SK-N-SH (cell line): ENCODE data around the gene LAMC2. TPM values are rescaled to one million over a fixed set of nuclear protein-coding genes. Genes with fewer than 3 reads are reported as not detected.
"Not testable (repeated sequence)": the region's sequence is repeated elsewhere in the genome, so short reads cannot be mapped to it uniquely, and the experiment has no call there.

Experiments used
- CTCF ChIA-PET: fragments of 300-600, 350-600 bp; formaldehyde crosslinking; extraction: SDS; loops from one replicate; lab custom pipeline; 2021; lab: Yijun Ruan, JAX
- POLR2A ChIA-PET: fragments of 350-600 bp; sonication (Branson Sonifier 250); formaldehyde crosslinking; extraction: SDS; loops from one replicate; lab custom pipeline; 2020; ENCODE audit warnings: antibody characterized with exemption, inconsistent platforms; lab: Yijun Ruan, JAX
- DNase-seq: peaks from one replicate; pipeline ENCODE4 v3.0.0; 2012
- H2AFZ ChIP-seq: fragments of 200-600 bp; sonication (generic); 2 replicates; pipeline ENCODE4 v1.8.1; 2016; ENCODE audit warnings: antibody characterized with exemption, mild to moderate bottlenecking, low read depth
- H3F3A ChIP-seq: fragments of 200-600 bp; sonication (generic); replicated peaks from 2 replicates; pipeline ENCODE3; 2016; ENCODE audit warnings: antibody characterized with exemption, mild to moderate bottlenecking; ENCODE audit not compliant: insufficient read depth
- H3K27ac ChIP-seq, 2 experiments: fragments of 200-500 bp in 1 of 2; fragments of 200-600 bp in 1 of 2; sonication (Bioruptor generic) in 1 of 2; sonication (generic), shearing (Covaris generic) in 1 of 2; 2 replicates each; pipeline versions ENCODE4 v1.5.1 to v1.6.1; 2014 to 2016; ENCODE audit warnings: low read depth in 2 of 2, inconsistent platforms in 1 of 2, low read length in 1 of 2, mild to moderate bottlenecking in 1 of 2, mixed read lengths in 1 of 2
- H3K27me3 ChIP-seq: fragments of 200-600 bp; sonication (generic), shearing (Covaris generic); 2 replicates; pipeline ENCODE4 v1.6.1; 2016; ENCODE audit warnings: mixed run types; ENCODE audit not compliant: insufficient read depth
- H3K36me3 ChIP-seq, 2 experiments: fragments of 200-500 bp in 1 of 2; fragments of 200-600 bp in 1 of 2; sonication (Bioruptor generic) in 1 of 2; sonication (generic) in 1 of 2; replicated peaks in 1 of 2; 2 replicates each; pipeline versions ENCODE3 to v1.5.1; 2014 to 2016; ENCODE audit warnings: low read length in 1 of 2, mild to moderate bottlenecking in 1 of 2; ENCODE audit not compliant: insufficient read depth in 2 of 2, control insufficient read depth in 1 of 2
- H3K4me1 ChIP-seq, 2 experiments: fragments of 200-500 bp in 1 of 2; fragments of 200-600 bp in 1 of 2; sonication (Bioruptor generic) in 1 of 2; sonication (generic), shearing (Covaris generic) in 1 of 2; 2 replicates each; pipeline versions ENCODE4 v1.5.1 to v1.6.1; 2014 to 2016; ENCODE audit warnings: low read depth in 1 of 2, low read length in 1 of 2, mixed run types in 1 of 2; ENCODE audit not compliant: insufficient read depth in 2 of 2, control insufficient read depth in 1 of 2
- H3K4me2 ChIP-seq: fragments of 200-600 bp; sonication (generic), shearing (Covaris generic); 2 replicates; pipeline ENCODE4 v1.6.1; 2017; ENCODE audit warnings: mixed run types
- H3K4me3 ChIP-seq, 2 experiments: fragments of 200-500 bp in 1 of 2; fragments of 200-600 bp in 1 of 2; sonication (Bioruptor generic) in 1 of 2; sonication (generic), shearing (Covaris generic) in 1 of 2; 2 replicates each; pipeline versions ENCODE4 v1.5.1 to v1.8.1; 2014 to 2016; ENCODE audit warnings: low read depth in 2 of 2, inconsistent platforms in 1 of 2, low read length in 1 of 2, mild to moderate bottlenecking in 1 of 2, mixed read lengths in 1 of 2, moderate library complexity in 1 of 2
- H3K79me2 ChIP-seq: fragments of 200-600 bp; sonication (generic); 2 replicates; pipeline ENCODE4 v1.8.1; 2017; ENCODE audit warnings: mild to moderate bottlenecking; ENCODE audit not compliant: insufficient read depth
- H3K9ac ChIP-seq: fragments of 200-600 bp; sonication (generic); 2 replicates; pipeline ENCODE4 v1.6.1; 2017; ENCODE audit warnings: mixed run types
- H3K9me2 ChIP-seq: fragments of 200-600 bp; sonication (generic); 2 replicates; pipeline ENCODE4 v1.6.1; 2017; ENCODE audit warnings: mixed run types
- H3K9me3 ChIP-seq: fragments of 200-600 bp; sonication (generic); 2 replicates; pipeline ENCODE4 v1.6.1; 2017; ENCODE audit warnings: mixed run types, mild to moderate bottlenecking, moderate library complexity
- H4K20me1 ChIP-seq: fragments of 200-600 bp; sonication (generic); 2 replicates; pipeline ENCODE4 v1.6.1; 2017; ENCODE audit warnings: mild to moderate bottlenecking, mixed run types; ENCODE audit not compliant: insufficient read depth
- EP300 ChIP-seq, 2 experiments: IDR thresholded peaks; 2 replicates each; pipeline versions ENCODE4 v1.4.0 to v1.6.1; 2012; ENCODE audit warnings: borderline replicate concordance in 1 of 2, low read depth in 1 of 2, low read length in 1 of 2
- FOSL2 ChIP-seq: IDR thresholded peaks from 2 replicates; pipeline ENCODE4 v1.4.0; 2012; ENCODE audit warnings: low read depth, mild to moderate bottlenecking, moderate library complexity, borderline replicate concordance
- FOXJ3 ChIP-seq: sonication (generic); formaldehyde crosslinking; IDR thresholded peaks from 2 replicates; pipeline ENCODE4 v1.5.1; 2020; ENCODE audit warnings: mild to moderate bottlenecking, missing genetic modification reagents
- FOXM1 ChIP-seq: IDR thresholded peaks from 2 replicates; pipeline ENCODE4 v1.4.0; 2012; ENCODE audit warnings: low read depth, mild to moderate bottlenecking
- JUND ChIP-seq: IDR thresholded peaks from 2 replicates; pipeline ENCODE4 v1.4.0; 2012
- NFIC ChIP-seq: IDR thresholded peaks from 2 replicates; pipeline ENCODE4 v1.4.0; 2012; ENCODE audit warnings: borderline replicate concordance
- PBX3 ChIP-seq: IDR thresholded peaks from 2 replicates; pipeline ENCODE4; 2012
- RAD21 ChIP-seq: IDR thresholded peaks from 2 replicates; pipeline ENCODE4 v1.6.1; 2012; ENCODE audit warnings: mild to moderate bottlenecking, low read length
- RCOR1 ChIP-seq: fragments of 150-350 bp; IDR thresholded peaks from 2 replicates; pipeline ENCODE4 v1.6.1; 2017; ENCODE audit warnings: antibody characterized with exemption, low read length
- RFX5 ChIP-seq: IDR thresholded peaks from 2 replicates; pipeline ENCODE4 v1.6.1; 2012; ENCODE audit warnings: mild to moderate bottlenecking, improper control_type of control experiment, low read length
- RXRA ChIP-seq: IDR thresholded peaks from 2 replicates; pipeline ENCODE4 v1.4.0; 2012; ENCODE audit warnings: low read depth, mild to moderate bottlenecking, borderline replicate concordance
- SIN3A ChIP-seq: IDR thresholded peaks from 2 replicates; pipeline ENCODE4 v1.6.1; 2012; ENCODE audit warnings: low read depth, mild to moderate bottlenecking, low read length, moderate library complexity, borderline replicate concordance
- SMC3 ChIP-seq: IDR thresholded peaks from 2 replicates; pipeline ENCODE4 v1.6.1; 2012; ENCODE audit warnings: low read depth, low read length, improper control_type of control experiment
- TAF1 ChIP-seq: IDR thresholded peaks from 2 replicates; pipeline ENCODE4 v1.6.1; 2012; ENCODE audit warnings: low read depth, mild to moderate bottlenecking, low read length, moderate library complexity, borderline replicate concordance
- TCF12 ChIP-seq: IDR thresholded peaks from 2 replicates; pipeline ENCODE4 v1.4.0; 2012
- USF1 ChIP-seq: IDR thresholded peaks from 2 replicates; pipeline ENCODE4 v1.4.0; 2012; ENCODE audit warnings: low read depth, borderline replicate concordance
- WGBS: methylation state at CpG from one replicate; pipeline ENCODE4 v1.1.6; 2017; ENCODE audit warnings: low lambda C conversion rate; 5-methylcytosine and 5-hydroxymethylcytosine counted together
- polyA plus RNA-seq, 3 experiments: library from polyadenylated mRNA; depleted of rRNA; stranded (reverse); fragments of >200 nt; gene quantifications; 2 replicates each; pipeline ENCODE4 v1.2.3, GENCODE V29; 2012

Gene LAMC2
- polyA plus RNA-seq, 1 of the 3 experiments (the other 2 are of a cell fraction) = 0.15 TPM

DNA sequence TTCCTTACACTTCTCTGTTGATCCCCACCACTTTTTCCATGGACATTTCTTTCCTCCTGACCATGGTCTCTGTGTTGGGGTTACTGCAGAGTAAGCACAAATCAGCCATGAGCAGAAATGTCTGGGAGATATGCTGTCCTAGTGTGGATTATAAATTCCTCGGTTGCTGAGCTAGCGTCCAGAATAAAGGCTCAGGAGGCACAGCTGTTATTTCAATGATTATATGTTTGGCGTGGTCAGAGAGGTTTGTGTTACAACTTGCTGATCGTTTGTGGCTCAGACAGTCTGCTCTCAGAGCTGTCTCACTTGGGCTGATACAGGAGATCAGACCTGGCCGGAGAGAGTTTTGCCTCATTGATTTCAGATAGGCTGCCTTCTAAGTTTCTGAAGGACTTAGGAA is 37.5 kb upstream of the LAMC2 start:
- H3K9ac ChIP-seq = no peak overlapping the region
- no peak for DNase-seq

DNA sequence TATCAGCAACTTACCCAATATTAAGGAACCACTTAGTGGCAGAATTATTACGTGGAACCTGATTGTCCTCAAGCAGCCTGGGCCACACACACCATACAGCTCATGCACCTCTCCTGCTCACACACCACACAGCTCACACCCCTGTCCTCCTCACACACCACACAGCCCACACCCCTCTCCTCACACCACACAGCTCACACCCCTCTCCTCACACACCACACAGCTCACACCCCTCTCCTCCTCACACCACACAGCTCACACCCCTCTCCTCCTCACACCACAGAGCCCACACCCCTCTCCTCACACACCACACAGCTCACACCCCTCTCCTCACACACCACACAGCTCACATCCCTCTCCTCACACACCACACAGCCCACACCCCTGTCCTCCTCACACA is 36.8 kb upstream of the LAMC2 start:
- H3K4me1 ChIP-seq = no peaks in the 10 kb centered on the region; a peak in 1 of 4 replicates
- no peak overlapping the region for H3K9ac ChIP-seq
- ChIA-PET CTCF (no interaction called here), POLR2A (interaction anchor here (0.6 to 1.0 kb wide), 2 partner anchors 10 to 29 kb away, joined by 4 read pairs; no protein-coding TSS in a partner anchor)
- H2AFZ ChIP-seq = no peak overlapping the region
- no peaks in the 10 kb centered on the region for H4K20me1 ChIP-seq
- H3K27me3 ChIP-seq = no peaks in the 10 kb centered on the region
- no peak overlapping the region for H3K4me3 ChIP-seq
- H3K27ac ChIP-seq = no peak overlapping the region
- no peak overlapping the region for H3K4me2 ChIP-seq
- no peaks in the 10 kb centered on the region for H3K9me2 ChIP-seq
- DNase-seq = no peak
- peaks cover 0 to 9% of the 10 kb centered on the region in 2 experiments for H3K36me3 ChIP-seq
- no peaks in the 10 kb centered on the region for H3F3A ChIP-seq
- no peaks in the 10 kb centered on the region for H3K79me2 ChIP-seq
- H3K9me3 ChIP-seq = no peaks in the 10 kb centered on the region
- TF ChIP-seq JUND (no peak), TCF12 (no peak), RAD21 (no peak), USF1 (no peak), NFIC (no peak), PBX3 (no peak), SIN3A (no peak)
- 96% methylated on average over 1 of the region's 1 CpG for WGBS

More for the DNA sequence above, 37.5 kb upstream of the LAMC2 start:
- Histone ChIP-seq H3F3A (no peaks in the 10 kb centered on the region), H3K27me3 (no peaks in the 10 kb centered on the region), H4K20me1 (no peaks in the 10 kb centered on the region), H3K27ac (no peak overlapping the region), H3K79me2 (no peaks in the 10 kb centered on the region), H3K4me1 (no peaks in the 10 kb centered on the region; a peak in 1 of 4 replicates), H3K9me2 (no peaks in the 10 kb centered on the region), H2AFZ (no peak overlapping the region), H3K36me3 (peaks cover under 1 to 15% of the 10 kb centered on the region in 2 experiments), H3K4me2 (no peak overlapping the region)
- 81% methylated on average over 5 of the region's 5 CpGs for WGBS
- CTCF ChIA-PET = no interaction called here
- POLR2A ChIA-PET = interaction anchor here (1.0 kb wide), 1 partner anchor 9 kb away, joined by 4 read pairs; no protein-coding TSS in a partner anchor
- TF ChIP-seq EP300 (IDR thresholded peaks at IDR 0.05; ENCODE audit: borderline replicate concordance in 1 of 2, low read depth in 1 of 2, low read length in 1 of 2) (no peak), SMC3 (no peak), TAF1 (no peak), FOXJ3 (no peak), FOSL2 (no peak), JUND (no peak), RFX5 (no peak), FOXM1 (no peak), RAD21 (no peak), RXRA (no peak), RCOR1 (no peak), TCF12 (no peak)
- TF ChIP-seq, all 33 proteins: peak for 0
- Histone ChIP-seq H3K4me3 (no peak overlapping the region), H3K9me3 (no peaks in the 10 kb centered on the region)

DNA sequence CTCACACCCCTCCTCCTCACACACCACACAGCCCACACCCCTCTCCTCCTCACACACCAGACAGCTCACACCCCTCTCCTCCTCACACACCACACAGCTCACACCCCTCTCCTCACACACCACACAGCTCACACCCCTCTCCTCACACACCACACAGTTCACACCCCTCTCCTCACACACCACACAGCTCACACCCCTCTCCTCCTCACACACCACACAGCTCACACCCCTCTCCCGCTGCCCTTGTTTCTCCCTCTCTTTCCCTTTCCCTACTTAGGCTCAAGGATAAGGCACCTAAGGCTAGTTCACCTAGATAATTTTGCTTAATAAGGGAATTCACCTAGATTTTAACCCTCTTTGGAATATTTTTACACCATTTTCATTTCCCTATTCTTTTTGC is 36.0 kb upstream of the LAMC2 start:
- 93% methylated on average over 1 of the region's 1 CpG for WGBS

More for the DNA sequence above, 36.0 kb upstream of the LAMC2 start:
- DNase-seq, H4K20me1 ChIP-seq, H3K9me2 ChIP-seq, H3K4me2 ChIP-seq, H3K4me1 ChIP-seq, H3K9me3 ChIP-seq, H3K9ac ChIP-seq, H3F3A ChIP-seq, CTCF ChIA-PET, H3K4me3 ChIP-seq, H3K36me3 ChIP-seq, H3K27ac ChIP-seq, H2AFZ ChIP-seq, H3K27me3 ChIP-seq, H3K79me2 ChIP-seq: not testable (repeated sequence)
- POLR2A ChIA-PET = interaction anchor here (0.6 kb wide), 1 partner anchor 29 kb away, joined by 4 read pairs; no protein-coding TSS in a partner anchor
